Upper lobe of left lung (tissue), 6 donors: ENCODE data around the gene KCNIP3. TPM values are rescaled to one million over a fixed set of nuclear protein-coding genes. Genes with fewer than 3 reads are reported as not detected.

ENCODE experiments used
- ATAC-seq, 2 donors: fragments of 200-7000 bp; cut with Tn5 transposase; one replicate each; pipeline ENCODE4 v1.9.1; 2022; ENCODE audit warnings: mild to moderate bottlenecking in 2 of 2, moderate library complexity in 2 of 2; ENCODE audit not compliant: low FRiP score in 2 of 2
- DNase-seq, 2 donors: peaks; one replicate each; pipeline ENCODE4 v3.0.0-alpha.2; 2019 to 2020
- H3K27ac ChIP-seq, 4 donors: fragments of 200-600 bp; sonication (generic); one replicate each; pipeline ENCODE4 v1.5.1; 2016 to 2019
- H3K27me3 ChIP-seq, 4 donors: fragments of 200-600 bp; sonication (generic); one replicate each; pipeline ENCODE4 v1.5.1; 2017 to 2019
- H3K36me3 ChIP-seq, 4 donors: fragments of 200-600 bp; sonication (generic); one replicate each; pipeline ENCODE4 v1.5.1; 2016 to 2019
- H3K4me1 ChIP-seq, 4 donors: fragments of 200-600 bp; sonication (generic); one replicate each; pipeline ENCODE4 v1.5.1; 2018 to 2019
- H3K4me3 ChIP-seq, 4 donors: fragments of 200-600 bp; sonication (generic); one replicate each; pipeline ENCODE4 v1.5.1; 2017 to 2019; ENCODE audit warnings: mild to moderate bottlenecking in 2 of 4, moderate library complexity in 1 of 4
- H3K9me3 ChIP-seq, 4 donors: fragments of 200-600 bp; sonication (generic); one replicate each; pipeline ENCODE4 v1.5.1; 2018 to 2019
- EP300 ChIP-seq, 4 donors: sonication (generic); formaldehyde crosslinking; IDR thresholded peaks; one replicate each; pipeline ENCODE4 v1.5.1; 2017; ENCODE audit warnings: antibody characterized with exemption in 4 of 4, control low read depth in 2 of 4
- POLR2A ChIP-seq, 4 donors: fragments of 450-650 bp; IDR thresholded peaks; one replicate each; pipeline ENCODE4 v1.5.1; 2016 to 2017; ENCODE audit warnings: antibody characterized with exemption in 4 of 4, mild to moderate bottlenecking in 2 of 4
- POLR2AphosphoS5 ChIP-seq, 2 donors: sonication (generic); formaldehyde crosslinking; IDR thresholded peaks; one replicate each; pipeline ENCODE4 v1.5.1; 2017; ENCODE audit warnings: antibody characterized with exemption in 2 of 2
- WGBS, 2 donors: methylation state at CpG; one replicate each; pipeline ENCODE4 v1.1.5; 2017 to 2018; 5-methylcytosine and 5-hydroxymethylcytosine counted together
- total RNA-seq, 6 donors: library from RNA; depleted of rRNA in 4 of 6; stranded (reverse); fragments of >200 nt in 4 of 6; gene quantifications; one replicate each; pipeline versions ENCODE4 v1.1.0 to v1.2.1, GENCODE V29; 2016 to 2021
- TF ChIP-seq, protein P1 (sequence below), 6 experiments: fragments of 450-650 bp in 4 of 6; fragments of 200-600 bp in 2 of 6; sonication (generic) in 2 of 6; IDR thresholded peaks; one replicate each; pipeline ENCODE4 v1.5.1; 2016 to 2019; ENCODE audit warnings: antibody characterized with exemption in 6 of 6
- donor health status: DM: no; HTN: no; CAD: no; lungs with moderate emphysema.
- donor health status: DM: no; HTN: yes; CAD: no; lungs with severe emphysema.

Gene KCNIP3
- total RNA-seq, 6 donors from 2014 or later: 1.0 to 5.9 (median 2.5) TPM

DNA sequence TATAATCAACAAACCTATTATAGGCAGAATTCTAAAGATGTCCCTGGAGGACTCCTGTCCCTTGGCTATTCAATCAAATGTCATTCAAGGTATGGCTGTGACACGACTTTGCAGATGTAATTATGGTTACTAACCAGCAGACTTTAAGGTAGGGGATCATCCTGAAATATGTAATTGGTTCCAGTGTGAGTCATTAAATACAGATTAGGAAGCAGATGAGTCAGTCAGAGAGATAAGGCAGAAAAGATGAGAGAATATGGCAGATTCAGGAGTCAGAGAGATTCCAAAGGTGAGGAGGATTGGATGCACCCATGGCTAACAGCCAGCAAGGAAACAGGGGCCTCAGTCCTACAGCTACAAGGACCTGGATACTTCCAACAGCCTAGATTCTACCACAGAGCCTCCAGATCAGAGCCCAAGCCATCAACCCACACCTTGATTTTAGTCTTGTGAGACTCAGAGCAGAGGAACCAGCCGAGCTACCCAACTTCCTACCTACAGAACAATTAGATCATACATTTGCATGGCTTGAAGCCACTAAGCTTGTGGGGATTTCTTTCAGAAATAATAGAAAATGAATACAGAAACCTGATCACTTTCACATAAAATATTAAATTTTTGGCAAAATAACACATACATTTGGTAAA, 34.1 kb upstream of the KCNIP3 start:
- no peaks in the 10 kb centered on the region for H3K27me3 ChIP-seq
- H3K4me3 ChIP-seq: no peak overlapping the region
- no peaks in the 10 kb centered on the region for H3K36me3 ChIP-seq
- H3K4me1 ChIP-seq: no peaks in the 10 kb centered on the region
- TF ChIP-seq EP300 (IDR thresholded peaks at IDR 0.05): no peak
- 76 to 89% methylated on average over 2 of the region's 2 CpGs for WGBS, 2 donors
- H3K27ac ChIP-seq: no peak overlapping the region
- DNase-seq (no peak), ATAC-seq (no peak)
- H3K9me3 ChIP-seq: no peaks in the 10 kb centered on the region

DNA sequence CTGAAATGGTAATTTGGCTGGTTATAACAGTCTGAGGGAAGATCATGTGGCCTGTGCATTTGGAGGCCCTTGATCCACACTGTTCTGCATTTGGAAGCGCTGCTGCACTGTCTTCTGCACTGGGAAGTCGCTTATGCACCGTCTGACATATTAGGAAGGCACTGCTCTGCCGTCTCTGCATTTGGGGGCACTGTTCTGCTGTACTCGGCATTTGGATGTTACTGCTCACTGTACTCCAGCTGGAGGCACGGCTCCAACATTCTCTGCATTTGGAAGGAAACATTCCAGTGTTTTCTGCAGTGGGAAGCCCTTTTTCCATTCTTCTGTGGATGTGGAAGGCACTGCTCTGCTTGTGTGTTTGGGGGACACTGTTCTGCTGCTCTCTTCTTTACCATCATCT, 32.5 kb upstream of the KCNIP3 start:
- DNase-seq (no peak), ATAC-seq (no peak)
- Histone ChIP-seq H3K9me3 (no peaks in the 10 kb centered on the region), H3K27ac (no peak overlapping the region), H3K4me3 (no peak overlapping the region), H3K36me3 (no peaks in the 10 kb centered on the region), H3K27me3 (no peaks in the 10 kb centered on the region), H3K4me1 (no peaks in the 10 kb centered on the region)
- TF ChIP-seq POLR2A (IDR thresholded peaks at IDR 0.05): no peak
- no peak for TF ChIP-seq EP300 (IDR thresholded peaks at IDR 0.05)
- no peak for TF ChIP-seq POLR2AphosphoS5 (IDR thresholded peaks at IDR 0.05)
- TF ChIP-seq, protein P1, sequence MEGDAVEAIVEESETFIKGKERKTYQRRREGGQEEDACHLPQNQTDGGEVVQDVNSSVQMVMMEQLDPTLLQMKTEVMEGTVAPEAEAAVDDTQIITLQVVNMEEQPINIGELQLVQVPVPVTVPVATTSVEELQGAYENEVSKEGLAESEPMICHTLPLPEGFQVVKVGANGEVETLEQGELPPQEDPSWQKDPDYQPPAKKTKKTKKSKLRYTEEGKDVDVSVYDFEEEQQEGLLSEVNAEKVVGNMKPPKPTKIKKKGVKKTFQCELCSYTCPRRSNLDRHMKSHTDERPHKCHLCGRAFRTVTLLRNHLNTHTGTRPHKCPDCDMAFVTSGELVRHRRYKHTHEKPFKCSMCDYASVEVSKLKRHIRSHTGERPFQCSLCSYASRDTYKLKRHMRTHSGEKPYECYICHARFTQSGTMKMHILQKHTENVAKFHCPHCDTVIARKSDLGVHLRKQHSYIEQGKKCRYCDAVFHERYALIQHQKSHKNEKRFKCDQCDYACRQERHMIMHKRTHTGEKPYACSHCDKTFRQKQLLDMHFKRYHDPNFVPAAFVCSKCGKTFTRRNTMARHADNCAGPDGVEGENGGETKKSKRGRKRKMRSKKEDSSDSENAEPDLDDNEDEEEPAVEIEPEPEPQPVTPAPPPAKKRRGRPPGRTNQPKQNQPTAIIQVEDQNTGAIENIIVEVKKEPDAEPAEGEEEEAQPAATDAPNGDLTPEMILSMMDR (IDR thresholded peaks at IDR 0.05): no peak
- 35 to 63% methylated on average over 6 of the region's 6 CpGs for WGBS, 2 donors

DNA sequence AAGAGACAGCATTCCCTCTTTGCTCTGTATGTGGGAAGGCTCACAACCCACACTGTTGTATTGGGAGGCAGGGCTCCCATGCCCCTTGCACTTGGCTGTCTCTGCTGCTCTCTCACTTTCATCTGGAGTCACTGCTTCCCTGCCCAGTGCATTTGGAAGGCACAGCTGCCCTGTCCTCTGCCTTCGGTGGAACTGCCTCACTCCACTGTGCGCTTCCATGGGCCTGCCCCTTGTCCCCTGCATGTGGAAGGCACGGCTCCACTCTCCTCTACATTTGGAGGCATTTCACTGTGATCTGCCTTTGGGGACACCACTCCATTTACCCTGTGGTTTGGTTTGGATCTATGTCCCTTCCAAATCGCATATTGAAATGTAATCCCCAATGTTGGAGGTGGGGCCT, 32.0 kb upstream of the KCNIP3 start:
- Histone ChIP-seq H3K27me3 (no peaks in the 10 kb centered on the region), H3K27ac (no peak overlapping the region), H3K9me3 (no peaks in the 10 kb centered on the region), H3K4me1 (no peaks in the 10 kb centered on the region), H3K36me3 (no peaks in the 10 kb centered on the region), H3K4me3 (no peak overlapping the region)
- TF ChIP-seq EP300 (IDR thresholded peaks at IDR 0.05) (no peak), POLR2A (IDR thresholded peaks at IDR 0.05) (no peak), POLR2AphosphoS5 (IDR thresholded peaks at IDR 0.05) (no peak)
- TF ChIP-seq, protein P1 (IDR thresholded peaks at IDR 0.05): no peak
- WGBS, 2 donors: 84 to 88% methylated on average over 4 of the region's 4 CpGs
- no peak for ATAC-seq
- DNase-seq: no peak

DNA sequence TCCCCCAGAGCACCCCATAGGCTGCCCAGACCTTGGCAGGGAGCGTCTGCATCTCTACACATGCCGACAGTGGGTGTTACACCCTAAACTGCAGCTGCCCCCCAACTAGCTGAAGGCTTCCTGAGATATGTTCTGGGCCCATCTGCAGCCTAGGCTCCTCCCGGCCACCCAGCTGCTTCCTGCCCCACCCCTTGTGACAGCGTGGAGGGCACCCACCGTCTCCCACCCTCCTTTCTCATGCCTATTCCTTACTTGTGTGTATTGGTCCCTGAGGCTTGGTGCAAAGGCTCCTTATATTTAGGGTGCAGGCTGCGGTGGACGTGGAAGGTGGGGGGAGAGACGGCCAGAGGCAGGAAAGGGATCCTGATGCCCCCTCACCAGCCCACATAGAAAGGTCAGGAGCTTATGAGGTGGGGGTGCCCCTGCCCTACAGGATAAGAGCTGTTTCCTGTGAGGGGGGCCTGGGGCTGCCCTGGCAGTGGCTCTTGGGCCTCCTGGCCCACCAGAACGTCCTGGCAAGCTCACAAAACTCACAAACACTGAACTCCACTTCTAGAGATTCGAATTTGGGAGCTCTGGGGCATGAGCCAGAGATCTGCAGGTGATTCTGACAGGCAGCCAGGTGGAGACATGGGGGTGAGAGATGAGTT, 30.2 kb upstream of the KCNIP3 start:
- H3K36me3 ChIP-seq: no peaks in the 10 kb centered on the region
- H3K27ac ChIP-seq: no peak overlapping the region
- ATAC-seq (no peak), DNase-seq (no peak)
- H3K27me3 ChIP-seq: no peaks in the 10 kb centered on the region
- H3K9me3 ChIP-seq: no peaks in the 10 kb centered on the region
- H3K4me1 ChIP-seq: no peaks in the 10 kb centered on the region
- no peak overlapping the region for H3K4me3 ChIP-seq
- WGBS, 2 donors: 62 to 81% methylated on average over 10 of the region's 10 CpGs
- no peak for TF ChIP-seq POLR2A (IDR thresholded peaks at IDR 0.05)
- TF ChIP-seq POLR2AphosphoS5 (IDR thresholded peaks at IDR 0.05): no peak
- TF ChIP-seq EP300 (IDR thresholded peaks at IDR 0.05): no peak
- TF ChIP-seq, protein P1 (IDR thresholded peaks at IDR 0.05): no peak

- H3K36me3 ChIP-seq: no peaks in the 10 kb centered on the region
- no peak overlapping the region for H3K4me3 ChIP-seq
- H3K27ac ChIP-seq: no peak overlapping the region
- ATAC-seq (no peak), DNase-seq (no peak)
- no peaks in the 10 kb centered on the region for H3K27me3 ChIP-seq
- TF ChIP-seq EP300 (IDR thresholded peaks at IDR 0.05): no peak
- no peak for TF ChIP-seq POLR2A (IDR thresholded peaks at IDR 0.05)
- TF ChIP-seq, protein P1 (IDR thresholded peaks at IDR 0.05): no peak
- no peak for TF ChIP-seq POLR2AphosphoS5 (IDR thresholded peaks at IDR 0.05)
- 74 to 89% methylated on average over 7 to 11 of the region's 11 CpGs for WGBS, 2 donors
- no peaks in the 10 kb centered on the region for H3K4me1 ChIP-seq
- no peaks in the 10 kb centered on the region for H3K9me3 ChIP-seq
These were observed 29.5 kb upstream of the KCNIP3 start for GRCh38 chr2:95267458-95268210.
